ENCODE results near the gene ENTPD2. TPM values are rescaled to one million over a fixed set of nuclear protein-coding genes. Genes with fewer than 3 reads are reported as not detected.

Gene ENTPD2
- total RNA-seq, 4 donors from 2014 or later: 2.4 to 11.5 TPM; not detected in 2

GRCh38 chr9:137009938-137010732 lies 43.7 kb downstream of the ENTPD2 start:
- no peak overlapping the region for H3K27ac ChIP-seq
- intact Hi-C loops (cut with DNase I; ENCODE audit: low total_unique reads): no loop called here
- DNase-seq: no peak
- H3K9me3 ChIP-seq: no peaks in the 10 kb centered on the region
- H3K4me1 ChIP-seq: no peaks in the 10 kb centered on the region
- TF ChIP-seq, protein P1, sequence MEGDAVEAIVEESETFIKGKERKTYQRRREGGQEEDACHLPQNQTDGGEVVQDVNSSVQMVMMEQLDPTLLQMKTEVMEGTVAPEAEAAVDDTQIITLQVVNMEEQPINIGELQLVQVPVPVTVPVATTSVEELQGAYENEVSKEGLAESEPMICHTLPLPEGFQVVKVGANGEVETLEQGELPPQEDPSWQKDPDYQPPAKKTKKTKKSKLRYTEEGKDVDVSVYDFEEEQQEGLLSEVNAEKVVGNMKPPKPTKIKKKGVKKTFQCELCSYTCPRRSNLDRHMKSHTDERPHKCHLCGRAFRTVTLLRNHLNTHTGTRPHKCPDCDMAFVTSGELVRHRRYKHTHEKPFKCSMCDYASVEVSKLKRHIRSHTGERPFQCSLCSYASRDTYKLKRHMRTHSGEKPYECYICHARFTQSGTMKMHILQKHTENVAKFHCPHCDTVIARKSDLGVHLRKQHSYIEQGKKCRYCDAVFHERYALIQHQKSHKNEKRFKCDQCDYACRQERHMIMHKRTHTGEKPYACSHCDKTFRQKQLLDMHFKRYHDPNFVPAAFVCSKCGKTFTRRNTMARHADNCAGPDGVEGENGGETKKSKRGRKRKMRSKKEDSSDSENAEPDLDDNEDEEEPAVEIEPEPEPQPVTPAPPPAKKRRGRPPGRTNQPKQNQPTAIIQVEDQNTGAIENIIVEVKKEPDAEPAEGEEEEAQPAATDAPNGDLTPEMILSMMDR (IDR thresholded peaks at IDR 0.05): no peak
- no peak for TF ChIP-seq POLR2A (IDR thresholded peaks at IDR 0.05)
- H3K36me3 ChIP-seq: no peaks in the 10 kb centered on the region
- H3K27me3 ChIP-seq: no peaks in the 10 kb centered on the region
- H3K4me3 ChIP-seq: no peak overlapping the region

DNA sequence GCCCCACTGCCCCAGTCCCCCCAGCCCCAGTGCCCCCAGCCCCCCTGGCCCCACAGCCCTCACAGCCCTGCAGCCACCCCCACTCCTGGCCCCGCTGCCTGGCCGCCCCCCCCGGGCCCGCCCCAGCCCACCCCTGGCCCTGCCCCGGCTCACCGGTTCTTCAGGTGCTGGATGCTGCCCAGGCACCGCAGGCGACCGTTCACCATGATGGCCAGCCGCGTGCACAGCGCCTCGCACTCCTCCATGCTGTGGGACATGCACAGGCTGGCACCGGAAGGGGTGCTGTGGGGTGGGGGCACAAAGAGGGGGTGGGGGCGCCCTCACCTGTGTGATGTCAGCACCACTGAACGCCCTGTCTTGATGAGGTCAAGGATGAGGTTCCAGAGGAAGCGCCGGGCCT lies 44.6 kb downstream of the ENTPD2 start:
- intact Hi-C loops (cut with DNase I; ENCODE audit: low total_unique reads): no loop called here
- H3K36me3 ChIP-seq: no peaks in the 10 kb centered on the region
- no peak overlapping the region for H3K4me3 ChIP-seq
- TF ChIP-seq, protein P1 (IDR thresholded peaks at IDR 0.05): no peak
- TF ChIP-seq POLR2A (IDR thresholded peaks at IDR 0.05): no peak
- H3K9me3 ChIP-seq: no peaks in the 10 kb centered on the region
- no peak for DNase-seq
- H3K27ac ChIP-seq: no peak overlapping the region
- H3K27me3 ChIP-seq: no peaks in the 10 kb centered on the region
- no peaks in the 10 kb centered on the region for H3K4me1 ChIP-seq

GRCh38 chr9:137008312-137008711 lies 45.5 kb downstream of the ENTPD2 start:
- TF ChIP-seq, protein P1 (IDR thresholded peaks at IDR 0.05): no peak
- TF ChIP-seq POLR2A (IDR thresholded peaks at IDR 0.05): no peak
- no peak for DNase-seq
- Histone ChIP-seq H3K27ac (no peak overlapping the region), H3K4me3 (no peak overlapping the region), H3K27me3 (no peaks in the 10 kb centered on the region), H3K9me3 (no peaks in the 10 kb centered on the region), H3K4me1 (no peaks in the 10 kb centered on the region), H3K36me3 (no peaks in the 10 kb centered on the region)
- intact Hi-C loops (cut with DNase I; ENCODE audit: low total_unique reads): no loop called here

GRCh38 chr9:137007816-137008270 lies 46.0 kb downstream of the ENTPD2 start:
- Histone ChIP-seq H3K27ac (no peak overlapping the region), H3K4me1 (no peaks in the 10 kb centered on the region), H3K4me3 (no peak overlapping the region), H3K27me3 (no peaks in the 10 kb centered on the region), H3K36me3 (no peaks in the 10 kb centered on the region), H3K9me3 (no peaks in the 10 kb centered on the region)
- no peak for DNase-seq
- intact Hi-C loops (cut with DNase I; ENCODE audit: low total_unique reads): no loop called here
- no peak for TF ChIP-seq POLR2A (IDR thresholded peaks at IDR 0.05)
- TF ChIP-seq, protein P1 (IDR thresholded peaks at IDR 0.05): no peak

DNA sequence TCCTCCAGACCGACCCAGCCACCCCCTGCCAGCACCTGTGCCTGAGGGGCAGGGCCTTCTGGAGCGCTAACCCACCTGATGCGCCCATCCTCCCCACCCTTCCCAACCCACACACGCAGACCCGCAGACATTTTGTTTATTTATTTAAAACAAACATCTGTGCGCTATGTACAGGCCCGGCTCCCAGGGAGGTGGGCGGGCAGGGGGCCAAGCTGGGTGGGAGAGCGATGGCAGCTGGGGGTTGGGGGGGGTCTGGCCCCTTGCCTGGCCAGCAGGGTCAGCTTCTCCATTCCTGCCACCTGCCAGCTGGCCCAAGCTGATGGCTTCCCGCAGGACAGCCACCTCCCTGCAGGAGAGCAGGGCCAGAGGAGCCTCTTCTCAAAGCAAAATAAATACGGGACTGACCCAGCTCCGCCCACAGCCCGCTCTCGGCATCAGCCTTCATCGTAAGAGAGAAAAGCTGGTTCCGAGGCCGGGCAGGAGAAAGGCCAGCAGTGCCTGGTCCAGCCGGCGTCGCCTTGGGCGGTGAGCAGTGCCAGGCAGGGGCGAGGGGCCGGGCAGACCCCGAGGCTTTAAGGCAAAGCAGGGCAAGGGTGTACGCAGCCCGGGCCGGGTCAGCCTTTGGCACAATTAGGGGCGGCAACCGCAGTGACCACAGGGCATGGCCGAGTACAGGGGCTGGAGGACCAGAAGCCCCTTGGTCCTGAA lies 46.6 kb downstream of the ENTPD2 start:
- no peaks in the 10 kb centered on the region for H3K36me3 ChIP-seq
- TF ChIP-seq, protein P1 (IDR thresholded peaks at IDR 0.05): no peak
- no peak for TF ChIP-seq POLR2A (IDR thresholded peaks at IDR 0.05)
- H3K4me1 ChIP-seq: no peaks in the 10 kb centered on the region
- H3K27me3 ChIP-seq: no peaks in the 10 kb centered on the region
- H3K9me3 ChIP-seq: no peaks in the 10 kb centered on the region
- no peak for DNase-seq
- no peak overlapping the region for H3K27ac ChIP-seq
- intact Hi-C loops (cut with DNase I; ENCODE audit: low total_unique reads): no loop called here
- H3K4me3 ChIP-seq: no peak overlapping the region

Data from uterus (tissue), 4 donors.